ENCODE measurements around the gene TBCD.
"Not testable (repeated sequence)": the region's sequence is repeated elsewhere in the genome, so short reads cannot be mapped to it uniquely, and the experiment has no call there.

Gene TBCD

DNA sequence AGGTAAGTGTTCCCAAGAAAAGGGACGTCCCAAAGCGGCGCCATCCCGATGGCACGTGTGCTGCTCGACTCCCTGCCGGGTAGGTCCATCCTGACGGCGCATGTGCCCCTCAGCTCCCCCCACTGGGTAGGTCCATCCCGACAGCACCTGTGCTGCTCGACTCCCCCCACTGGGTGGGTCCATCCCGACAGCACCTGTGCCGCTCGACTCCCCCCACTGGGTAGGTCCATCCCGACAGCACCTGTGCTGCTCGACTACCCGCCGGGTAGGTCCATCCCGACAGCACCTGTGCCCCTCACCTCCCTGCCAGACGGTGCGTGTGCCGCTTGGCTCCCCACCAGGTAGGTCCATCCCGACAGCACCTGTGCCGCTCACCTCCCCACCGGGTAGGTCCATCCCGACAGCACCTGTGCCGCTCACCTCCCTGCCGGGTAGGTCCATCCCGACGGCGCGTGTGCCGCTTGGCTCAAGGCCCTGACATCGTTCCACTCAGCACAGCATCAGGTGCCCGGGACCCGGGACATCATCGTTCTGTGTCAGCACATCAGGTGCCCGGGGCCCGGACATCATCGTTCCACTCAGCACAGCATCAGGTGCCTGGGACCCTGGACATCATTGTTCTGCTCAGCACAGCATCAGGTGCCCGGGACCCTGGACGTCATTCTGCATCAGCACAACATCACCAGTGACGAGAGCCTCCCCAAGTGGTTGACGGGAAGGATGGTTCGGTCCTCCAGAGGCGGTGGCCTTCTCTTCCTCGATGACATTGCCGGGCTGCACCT, 22.2 kb upstream of the TBCD start:
- DNase-seq (ENCODE audit: low read depth in 1 of 2, low spot score in 1 of 2): no peak

GRCh38 chr17:82732118-82732743, 19.6 kb upstream of the TBCD start:
- DNase-seq (ENCODE audit: low read depth in 1 of 2, low spot score in 1 of 2): no peak

GRCh38 chr17:82734987-82735866, 16.6 kb upstream of the TBCD start, which contains the start of gene FN3K:
Gene FN3K, plus strand, starts transcription at chr17:82735615. Its CDS starts 22 bp downstream, at chr17:82735637.
- DNase-seq (ENCODE audit: low read depth in 1 of 2, low spot score in 1 of 2): no peak

DNA sequence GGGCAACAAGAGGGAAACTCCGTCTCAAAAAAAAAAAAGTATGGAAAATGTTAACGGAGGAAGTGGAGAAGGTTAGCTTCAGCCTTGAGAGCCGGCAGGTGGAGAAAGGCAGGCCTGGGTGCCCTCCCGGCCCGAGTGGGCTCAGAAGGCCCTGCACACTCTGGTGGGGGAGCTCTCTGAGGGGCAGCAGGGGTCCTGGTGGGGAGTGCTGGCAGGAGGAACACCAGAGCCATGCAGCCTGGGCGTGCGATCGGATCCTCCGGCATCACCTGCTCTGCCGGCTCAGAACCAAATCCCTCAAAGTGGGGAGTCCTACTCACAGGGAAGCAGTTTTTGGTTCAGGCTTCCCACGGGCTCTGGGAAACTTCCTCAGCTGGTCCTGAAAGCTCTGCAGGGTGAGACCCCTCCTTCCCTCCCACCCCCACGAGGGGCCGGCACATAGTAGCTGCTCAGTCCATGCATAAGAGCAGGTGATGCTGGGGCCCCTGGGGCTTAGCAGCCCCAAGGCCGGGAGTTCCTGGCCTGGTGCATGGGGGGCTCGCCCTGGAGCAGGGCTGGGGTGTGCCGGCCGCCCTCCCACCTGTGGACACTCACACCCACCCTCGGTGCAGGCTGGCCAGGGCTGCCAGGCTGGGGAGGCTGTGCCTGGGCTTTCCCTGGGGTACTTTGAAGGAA, 15.2 kb upstream of the TBCD start:
- DNase-seq (ENCODE audit: low read depth in 1 of 2, low spot score in 1 of 2): no peak

- DNase-seq (ENCODE audit: low read depth in 1 of 2, low spot score in 1 of 2): no peak
These were observed 13.6 kb upstream of the TBCD start for GRCh38 chr17:82737967-82738877.

GRCh38 chr17:82740906-82741759, 10.7 kb upstream of the TBCD start:
- DNase-seq (ENCODE audit: low read depth in 1 of 2, low spot score in 1 of 2): no peak

DNA sequence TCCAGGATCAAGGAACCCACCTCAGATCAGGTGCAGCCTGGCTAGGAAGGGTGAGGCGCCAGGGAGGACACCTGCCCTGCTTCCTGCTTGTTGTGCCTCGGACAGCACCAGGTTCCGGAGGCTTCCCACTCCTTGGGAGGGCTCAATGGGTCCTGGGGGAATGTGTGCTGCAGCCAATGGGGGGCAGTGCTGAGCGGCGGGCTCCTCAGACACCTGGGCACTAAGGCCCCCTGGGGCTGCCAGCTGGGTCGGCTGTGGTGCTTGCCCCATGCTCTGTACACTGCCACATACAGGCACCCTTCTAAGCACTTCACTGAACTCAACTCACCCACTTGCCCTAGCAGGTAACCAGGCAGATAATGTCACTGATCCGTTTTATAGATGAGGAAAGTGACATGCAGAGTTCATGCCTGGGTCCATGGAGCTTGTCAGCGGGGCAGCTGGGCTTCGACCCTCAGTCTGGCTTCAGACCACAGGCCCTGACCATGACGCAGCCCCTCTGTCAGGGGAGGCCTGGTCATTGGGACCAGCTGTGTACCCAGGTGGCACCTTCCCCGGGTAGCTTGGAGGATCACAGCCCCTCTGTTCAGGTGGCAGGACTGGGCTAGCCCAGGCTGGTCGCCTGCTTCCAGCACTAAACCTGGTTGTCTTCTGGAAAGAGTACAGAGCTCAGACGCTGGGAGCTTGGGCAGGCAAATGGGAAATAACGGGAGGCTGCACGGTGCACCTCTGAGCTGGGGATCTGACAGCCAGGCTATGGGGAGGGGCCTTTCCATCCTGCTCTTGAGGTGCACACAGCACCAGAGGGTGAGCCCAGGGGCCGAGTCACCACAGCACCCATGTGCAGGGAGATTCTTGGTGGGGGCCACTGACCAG, 8.3 kb upstream of the TBCD start:
- no peak for DNase-seq (ENCODE audit: low read depth in 1 of 2, low spot score in 1 of 2)

DNA sequence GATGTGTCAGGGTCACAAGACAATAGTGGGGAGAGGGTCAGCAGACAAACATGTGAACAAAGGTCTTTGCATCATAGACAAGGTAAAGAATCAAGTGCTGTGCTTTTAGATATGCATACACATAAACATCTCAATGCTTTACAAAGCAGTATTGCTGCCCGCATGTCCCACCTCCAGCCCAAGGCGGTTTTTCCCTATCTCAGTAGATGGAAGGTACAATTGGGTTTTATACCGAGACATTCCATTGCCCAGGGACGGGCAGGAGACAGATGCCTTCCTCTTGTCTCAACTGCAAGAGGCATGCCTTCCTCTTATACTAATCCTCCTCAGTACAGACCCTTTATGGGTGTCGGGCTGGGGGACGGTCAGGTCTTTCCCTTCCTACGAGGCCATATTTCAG, 7.1 kb upstream of the TBCD start:
- DNase-seq (ENCODE audit: low read depth in 1 of 2, low spot score in 1 of 2): not testable (repeated sequence)

DNA sequence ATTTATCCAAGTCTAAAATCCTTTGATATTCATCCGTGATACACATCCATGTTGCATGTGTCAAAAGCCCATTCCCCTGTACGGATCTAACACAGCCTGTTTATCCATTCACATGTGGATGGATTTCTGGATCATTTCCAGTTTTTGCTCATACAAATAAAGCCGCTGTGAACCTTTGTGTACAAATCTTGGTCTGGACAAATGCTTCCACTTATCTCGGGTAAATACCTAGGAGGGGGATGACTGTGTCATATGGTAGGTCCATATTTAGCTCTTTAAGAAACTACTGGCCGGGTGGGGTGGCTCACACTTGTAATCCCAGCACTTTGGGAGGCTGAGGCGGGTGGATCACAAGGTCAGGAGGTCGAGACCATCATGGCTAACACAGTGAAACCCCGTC, 6.3 kb upstream of the TBCD start:
- DNase-seq (ENCODE audit: low read depth in 1 of 2, low spot score in 1 of 2): no peak

- DNase-seq (ENCODE audit: low read depth in 1 of 2, low spot score in 1 of 2): no peak
These were observed 3.1 kb upstream of the TBCD start for GRCh38 chr17:82748756-82749155.

DNA sequence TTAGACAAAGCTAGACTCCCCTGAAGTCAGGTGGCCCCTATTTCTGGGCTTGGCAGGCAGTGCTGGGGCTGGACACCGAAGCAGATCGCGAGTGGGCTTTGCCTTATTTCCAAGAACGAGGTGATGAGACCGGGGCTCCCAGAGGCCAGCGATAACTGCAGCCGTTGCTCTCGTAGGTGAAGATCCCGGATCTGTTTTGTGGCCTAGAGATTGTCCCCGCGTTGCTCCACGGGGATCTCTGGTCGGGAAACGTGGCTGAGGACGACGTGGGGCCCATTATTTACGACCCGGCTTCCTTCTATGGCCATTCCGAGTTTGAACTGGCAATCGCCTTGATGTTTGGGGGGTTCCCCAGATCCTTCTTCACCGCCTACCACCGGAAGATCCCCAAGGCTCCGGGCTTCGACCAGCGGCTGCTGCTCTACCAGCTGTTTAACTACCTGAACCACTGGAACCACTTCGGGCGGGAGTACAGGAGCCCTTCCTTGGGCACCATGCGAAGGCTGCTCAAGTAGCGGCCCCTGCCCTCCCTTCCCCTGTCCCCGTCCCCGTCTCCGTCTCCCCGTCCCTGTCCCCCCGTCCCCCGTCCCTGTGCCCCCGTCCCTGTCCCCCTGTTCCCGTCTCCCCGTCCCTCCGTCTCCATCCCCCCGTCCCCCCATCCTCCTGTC, 1.5 kb upstream of the TBCD start:
- no peak for DNase-seq (ENCODE audit: low read depth in 1 of 2, low spot score in 1 of 2)

GRCh38 chr17:82751171-82751570, 694 bp upstream of the TBCD start:
- DNase-seq (ENCODE audit: low read depth in 1 of 2, low spot score in 1 of 2): no peak

DNA sequence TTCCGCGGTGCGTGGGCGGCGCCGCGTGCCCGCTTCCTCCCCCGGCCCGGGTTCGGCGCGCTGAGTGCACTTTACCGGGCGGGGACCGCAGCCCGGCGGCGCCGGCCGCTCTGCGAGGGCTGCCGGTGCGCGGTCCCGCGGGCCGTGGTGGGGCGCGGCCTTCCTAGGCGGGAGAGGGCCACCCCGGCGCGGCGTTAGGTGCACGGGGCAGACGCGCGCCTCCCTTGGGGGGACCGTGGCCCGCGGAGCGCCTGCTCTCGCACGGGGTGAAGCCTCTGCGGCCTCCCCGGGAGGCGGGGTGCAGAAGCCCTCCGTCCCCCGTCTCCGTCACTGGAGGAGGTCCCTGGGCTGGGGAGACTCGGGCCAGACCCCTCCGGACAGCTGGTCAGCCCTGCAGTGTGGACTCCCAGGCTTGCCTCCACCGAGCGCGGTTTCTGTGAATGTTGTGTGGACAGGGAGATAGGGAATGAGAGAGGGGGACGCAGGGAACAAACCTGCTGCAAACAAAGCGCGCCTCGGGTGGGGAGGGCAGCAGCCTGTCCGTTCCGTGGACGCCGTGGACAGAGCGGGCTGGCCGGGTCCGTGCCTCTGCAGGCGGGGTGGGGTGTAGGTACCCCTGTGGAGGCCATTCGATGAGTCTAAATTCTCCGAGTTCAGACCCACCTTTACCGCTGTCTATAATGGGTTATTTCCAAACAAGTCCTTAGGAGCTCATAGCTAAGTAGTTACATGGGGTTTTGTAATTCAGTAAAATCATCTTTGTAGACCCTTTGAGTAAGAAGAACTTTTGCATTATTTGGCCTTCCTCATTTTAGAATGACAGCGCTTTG, 721 bp downstream of the TBCD start:
- DNase-seq (ENCODE audit: low read depth in 1 of 2, low spot score in 1 of 2): no peak

DNA sequence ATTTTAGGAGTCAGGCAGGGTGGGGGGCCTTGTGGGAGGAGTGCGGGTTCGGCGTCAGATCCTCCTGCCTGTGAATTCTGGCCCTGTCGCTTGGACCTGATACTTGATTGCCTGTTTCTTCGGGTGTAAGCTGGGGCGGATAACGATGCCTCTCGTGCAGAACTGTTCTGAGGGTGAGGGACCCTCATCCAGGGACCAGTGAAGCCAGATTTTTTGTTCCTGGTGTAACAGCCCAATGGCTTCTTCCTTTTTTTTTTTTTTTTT, 1.3 kb downstream of the TBCD start:
- no peak for DNase-seq (ENCODE audit: low read depth in 1 of 2, low spot score in 1 of 2)

DNA sequence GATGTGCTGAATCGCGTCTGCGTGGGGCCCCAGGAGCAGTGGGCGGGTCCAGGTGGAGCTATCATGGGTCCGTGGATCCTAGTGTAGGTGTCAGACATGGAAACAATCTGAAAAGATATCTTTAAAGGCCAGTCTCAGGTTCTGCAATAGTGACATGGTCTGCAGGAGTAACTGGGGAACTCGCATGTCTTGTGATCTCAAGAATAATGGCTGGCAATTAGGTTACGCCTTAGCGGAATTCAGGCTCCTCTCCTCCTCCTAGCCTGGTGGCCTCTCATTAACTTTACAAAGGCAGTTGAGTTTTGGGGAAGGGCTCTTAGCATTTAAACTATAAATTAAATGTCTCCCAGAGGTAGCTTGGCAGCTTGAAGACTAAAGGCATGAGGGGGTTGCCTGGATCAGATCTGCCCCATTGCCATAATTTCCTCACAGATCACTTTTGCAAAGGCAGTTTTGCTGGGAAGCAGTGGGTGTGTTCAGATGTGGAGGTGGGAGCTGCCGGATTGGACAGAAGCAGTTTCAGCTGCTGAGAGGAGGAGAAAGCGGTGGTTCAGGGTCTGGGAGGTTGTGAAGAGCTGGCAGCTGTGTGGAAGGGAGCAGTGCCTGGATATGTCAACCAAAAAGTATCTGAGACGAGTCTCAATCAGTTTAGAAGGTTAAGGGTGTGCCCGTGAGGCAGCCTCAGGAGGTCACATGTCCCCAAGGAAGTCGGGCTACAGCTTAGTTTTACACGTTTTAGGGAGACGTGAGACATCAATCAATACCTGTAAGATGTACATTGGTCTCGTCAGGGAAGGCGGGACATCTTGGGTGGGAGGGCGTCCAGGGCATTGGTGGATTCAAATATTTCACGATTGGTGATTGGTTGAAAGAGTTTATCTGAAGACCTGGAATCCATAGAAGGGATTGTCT, 2.7 kb downstream of the TBCD start:
- no peak for DNase-seq (ENCODE audit: low read depth in 1 of 2, low spot score in 1 of 2)

- DNase-seq (ENCODE audit: low read depth in 1 of 2, low spot score in 1 of 2): no peak
These were observed 4.3 kb downstream of the TBCD start for GRCh38 chr17:82756166-82756565.
